Measurements from ENCODE around the gene IER2. TPM values are rescaled to one million over a fixed set of nuclear protein-coding genes. Genes with fewer than 3 reads are reported as not detected.

Gene IER2
- total RNA-seq, result 105 and 145 TPM in 2 replicates

- TF ChIP-seq CTCF (conservative IDR thresholded peaks at IDR 0.05; ENCODE audit: low read depth, low read length), result peak; percentile 53
- DNase-seq (ENCODE audit: low read depth), result no peak
- peak within 1 kb of the TSS; percentile 88 for H3K4me3 ChIP-seq (ENCODE audit: low read depth, low read length)
Observed at GRCh38 chr19:13150187-13150930, at the start of gene IER2, which contains the start of gene STX10. TSS of gene IER2 (plus strand) at chr19:13150411. CDS start at chr19:13153187, 2,776 bp downstream. TSS of gene STX10 (minus strand) at chr19:13150375. CDS start at chr19:13150173, 202 bp downstream.

GRCh38 chr19:13100841-13101589 lies 49.2 kb upstream of the IER2 start:
- H3K4me3 ChIP-seq (ENCODE audit: low read depth, low read length), result no peak overlapping the region
- DNase-seq (ENCODE audit: low read depth), result no peak
- peak; percentile 62 for TF ChIP-seq CTCF (conservative IDR thresholded peaks at IDR 0.05; ENCODE audit: low read depth, low read length)

- H3K4me3 ChIP-seq (ENCODE audit: low read depth, low read length), result no peak overlapping the region
- no peak for DNase-seq (ENCODE audit: low read depth)
- no peak for TF ChIP-seq CTCF (conservative IDR thresholded peaks at IDR 0.05; ENCODE audit: low read depth, low read length)
Observed at GRCh38 chr19:13101590-13102415, 48.4 kb upstream of the IER2 start.

- DNase-seq (ENCODE audit: low read depth), result no peak
- H3K4me3 ChIP-seq (ENCODE audit: low read depth, low read length), result no peak overlapping the region
- TF ChIP-seq CTCF (conservative IDR thresholded peaks at IDR 0.05; ENCODE audit: low read depth, low read length), result no peak
Observed at GRCh38 chr19:13102416-13102665, 47.9 kb upstream of the IER2 start.

- TF ChIP-seq CTCF (conservative IDR thresholded peaks at IDR 0.05; ENCODE audit: low read depth, low read length), result no peak
- no peak for DNase-seq (ENCODE audit: low read depth)
- no peak within 1 kb of the TSS for H3K4me3 ChIP-seq (ENCODE audit: low read depth, low read length)
Observed at GRCh38 chr19:13102666-13103580, 47.3 kb upstream of the IER2 start, which contains the start of gene LYL1. TSS of gene LYL1 (minus strand) at chr19:13102858. CDS start at chr19:13101171, 1,687 bp downstream.
